GM19238 (cell line): ENCODE data around the gene SERPINB2.
"Not testable (repeated sequence)": the region's sequence is repeated elsewhere in the genome, so short reads cannot be mapped to it uniquely, and the experiment has no call there.

Experiments
- DNase-seq: peaks from one replicate; pipeline ENCODE4 v3.0.0; 2011; ENCODE audit warnings: low spot score; ENCODE audit not compliant: insufficient read length

The SERPINB2 gene

GRCh38 chr18:63930773-63931354 is 43.4 kb downstream of the SERPINB2 start:
- no peak for DNase-seq

DNA sequence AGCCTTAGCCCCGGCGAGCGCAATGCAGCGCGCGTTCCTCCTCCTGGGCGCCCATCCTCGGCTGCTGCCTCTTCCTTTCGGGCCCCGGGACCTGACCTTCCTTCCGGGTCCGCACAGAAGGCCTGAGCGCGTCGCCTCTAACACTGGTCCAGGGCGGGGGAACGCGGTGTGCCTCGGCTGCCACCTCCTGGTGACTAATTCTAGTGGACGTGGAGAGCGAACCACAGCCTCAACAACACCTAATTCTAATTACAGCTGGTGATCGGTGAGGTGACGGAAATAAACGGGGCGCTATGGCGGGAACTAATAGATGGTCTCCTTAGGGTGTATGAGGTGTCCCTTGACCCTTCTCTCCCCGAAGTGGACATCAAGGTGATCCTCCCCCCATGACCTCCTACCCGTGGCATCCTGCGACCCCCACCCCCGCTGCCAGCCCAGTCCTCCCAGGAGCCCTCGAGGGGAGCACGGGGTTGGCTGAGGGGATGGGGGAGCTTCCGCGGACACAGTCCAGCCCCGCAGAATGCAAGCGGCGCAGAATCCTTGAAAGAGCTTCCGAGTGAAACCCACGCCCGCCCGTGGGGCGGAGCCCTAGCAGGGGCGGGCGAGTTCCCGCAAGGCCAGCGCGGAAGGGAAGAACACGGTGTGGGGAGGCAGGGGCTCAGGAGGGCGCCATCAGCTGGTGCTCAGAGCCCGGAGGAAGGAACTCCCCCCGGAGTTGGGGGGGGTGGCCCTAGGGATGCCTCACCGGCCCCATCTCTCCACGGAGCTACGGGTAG is 48.8 kb downstream of the SERPINB2 start:
- peak; percentile 71 for DNase-seq

DNA sequence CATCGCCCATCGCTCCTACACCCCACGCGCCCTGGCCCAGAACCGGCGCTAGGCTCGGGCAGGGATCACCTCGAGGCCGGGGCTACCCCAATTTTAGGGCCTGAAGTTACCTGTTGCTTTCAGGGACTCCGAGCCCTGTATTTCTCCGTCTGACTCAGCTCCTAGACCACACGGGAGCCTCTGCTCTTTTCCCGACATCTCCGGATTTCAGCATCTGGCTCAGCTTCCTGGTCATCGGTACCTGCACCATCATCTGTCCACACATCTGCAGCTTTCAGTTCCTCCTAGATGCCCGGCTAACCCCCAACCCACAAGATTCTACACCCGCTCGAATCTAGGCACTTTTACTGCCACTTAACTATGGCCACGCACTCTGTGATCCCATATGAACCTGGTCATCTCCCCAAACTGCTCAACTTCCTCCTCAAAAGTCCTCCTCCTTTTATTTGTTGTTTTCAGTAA is 49.5 kb downstream of the SERPINB2 start:
- DNase-seq: no peak

GRCh38 chr18:63940008-63940407 is 52.5 kb downstream of the SERPINB2 start:
- no peak for DNase-seq

GRCh38 chr18:63940543-63941050 is 53.1 kb downstream of the SERPINB2 start:
- not testable (repeated sequence) for DNase-seq

- DNase-seq: no peak
Measured at GRCh38 chr18:63947051-63947790, 59.7 kb downstream of the SERPINB2 start.

DNA sequence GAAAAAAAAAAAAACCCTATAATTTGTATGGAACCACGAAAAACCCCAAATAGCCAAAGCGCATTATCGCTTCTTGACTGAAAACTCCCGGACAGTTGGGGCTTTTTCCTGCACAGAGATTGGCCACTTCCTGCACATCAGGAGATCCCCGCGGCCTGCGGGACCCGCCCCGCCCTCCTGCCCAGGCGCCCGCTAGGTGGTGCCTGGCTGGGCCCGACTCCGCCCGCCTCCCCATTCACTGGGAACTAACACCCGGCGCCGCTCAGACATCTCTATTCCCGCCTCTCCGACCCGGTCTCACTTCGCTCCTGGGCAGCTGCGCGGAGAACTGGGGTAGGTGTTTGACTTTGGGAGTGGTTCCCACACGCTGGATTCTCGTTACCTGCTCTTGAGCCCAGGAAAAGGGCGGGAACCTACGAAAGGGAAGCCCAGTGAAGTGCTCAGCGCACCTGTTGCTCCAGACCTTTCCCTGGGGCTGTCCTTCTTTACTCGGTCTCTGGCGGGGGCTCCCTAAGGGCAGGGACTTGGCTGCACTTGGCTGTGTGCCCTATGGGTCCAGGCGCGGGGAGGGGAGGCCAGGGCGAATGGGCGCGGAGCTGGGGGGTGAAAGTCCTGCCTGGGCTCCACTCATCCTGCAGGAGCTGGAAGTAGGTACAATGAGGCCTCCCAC is 61.7 kb downstream of the SERPINB2 start, which contains the start of gene HMSD:
TSS of gene HMSD (plus strand) at position 234 of the 670 bp plus-strand sequence. CDS start 4,155 bp downstream, outside the sequence.
- DNase-seq: peak; percentile 55

DNA sequence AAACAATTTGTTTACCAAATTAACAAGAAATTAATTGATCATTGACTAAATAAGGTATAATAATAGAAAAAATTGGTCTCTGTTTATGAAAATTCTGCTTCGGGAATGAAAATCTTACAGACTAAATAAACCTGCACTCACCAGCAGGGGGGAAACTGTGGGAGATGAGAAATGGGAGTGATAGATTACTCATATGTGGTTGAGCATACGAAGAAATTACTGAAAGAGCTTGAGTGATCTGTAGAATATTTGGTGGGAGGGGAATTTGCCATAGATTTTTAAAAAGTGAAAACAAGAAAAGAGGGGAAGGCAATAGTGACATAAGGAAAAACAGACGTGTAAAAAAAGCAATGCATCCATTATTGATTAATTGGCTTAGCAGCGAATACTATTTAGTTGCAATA is 63.8 kb downstream of the SERPINB2 start:
- DNase-seq: no peak
